ENCODE data around the gene ANKRD11. TPM values are rescaled to one million over a fixed set of nuclear protein-coding genes. Genes with fewer than 3 reads are reported as not detected.

Gene ANKRD11
- total RNA-seq, 1 donor from 2014 or later = 164 TPM

DNA sequence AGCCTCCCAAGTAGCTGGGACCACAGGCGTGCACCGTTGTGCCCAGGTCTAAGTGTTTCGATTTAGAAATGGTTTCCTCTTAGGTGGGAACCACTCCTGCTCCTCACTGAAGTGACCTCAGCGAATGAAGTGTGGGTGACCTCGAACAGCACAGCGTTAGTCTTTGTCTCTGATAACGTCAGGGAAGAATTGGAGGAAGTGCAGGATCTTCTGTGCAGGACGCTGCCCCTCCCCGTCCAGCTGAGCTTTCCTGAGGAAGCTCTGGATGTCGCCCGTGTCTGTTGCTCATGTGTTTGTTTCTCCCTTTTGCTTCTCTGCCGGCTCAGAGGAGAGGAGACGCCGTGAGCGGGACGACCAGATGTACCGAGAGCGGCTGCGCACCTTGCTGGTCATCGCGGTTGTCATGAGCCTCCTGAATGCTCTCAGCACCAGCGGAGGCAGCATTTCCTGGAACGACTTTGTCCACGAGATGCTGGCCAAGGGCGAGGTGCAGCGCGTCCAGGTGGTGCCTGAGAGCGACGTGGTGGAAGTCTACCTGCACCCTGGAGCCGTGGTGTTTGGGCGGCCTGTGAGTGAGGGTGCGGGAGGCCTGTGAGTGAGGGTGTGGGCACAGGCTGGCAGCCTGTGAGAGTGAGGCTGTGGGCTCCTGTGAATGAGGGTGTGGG lies 33.5 kb upstream of the ANKRD11 start:
- Mint-ChIP-seq H3K27me3 (ENCODE audit: low read depth) (no peaks in the 10 kb centered on the region), H3K4me3 (no peak overlapping the region), H3K36me3 (ENCODE audit: low read depth) (peaks cover 8% of the 10 kb centered on the region), H3K4me1 (no peaks in the 10 kb centered on the region), H3K9me3 (no peaks in the 10 kb centered on the region), H3K27ac (ENCODE audit: unreplicated experiment) (peak overlapping the region; percentile 35)
- no peak for DNase-seq (ENCODE audit: low read depth, low spot score)
- no peak for TF ChIP-seq CTCF (conservative IDR thresholded peaks at IDR 0.05)

- TF ChIP-seq CTCF (conservative IDR thresholded peaks at IDR 0.05) = no peak
- H3K27ac Mint-ChIP-seq (ENCODE audit: unreplicated experiment) = no peak overlapping the region
- no peak overlapping the region for H3K4me3 Mint-ChIP-seq
- H3K9me3 Mint-ChIP-seq = no peaks in the 10 kb centered on the region
- no peak for DNase-seq (ENCODE audit: low read depth, low spot score)
- H3K36me3 Mint-ChIP-seq (ENCODE audit: low read depth) = peaks cover 21% of the 10 kb centered on the region
- peaks cover 13% of the 10 kb centered on the region for H3K4me1 Mint-ChIP-seq
- no peaks in the 10 kb centered on the region for H3K27me3 Mint-ChIP-seq (ENCODE audit: low read depth)
Measured at GRCh38 chr16:89522287-89522686, 31.9 kb upstream of the ANKRD11 start.

- Mint-ChIP-seq H3K27me3 (ENCODE audit: low read depth) (no peaks in the 10 kb centered on the region), H3K9me3 (no peaks in the 10 kb centered on the region), H3K27ac (ENCODE audit: unreplicated experiment) (no peak overlapping the region), H3K36me3 (ENCODE audit: low read depth) (peaks cover 25% of the 10 kb centered on the region), H3K4me3 (no peak overlapping the region), H3K4me1 (peaks cover 20% of the 10 kb centered on the region)
- TF ChIP-seq CTCF (conservative IDR thresholded peaks at IDR 0.05) = no peak
- no peak for DNase-seq (ENCODE audit: low read depth, low spot score)
Measured at GRCh38 chr16:89519881-89520280, 29.5 kb upstream of the ANKRD11 start.

DNA sequence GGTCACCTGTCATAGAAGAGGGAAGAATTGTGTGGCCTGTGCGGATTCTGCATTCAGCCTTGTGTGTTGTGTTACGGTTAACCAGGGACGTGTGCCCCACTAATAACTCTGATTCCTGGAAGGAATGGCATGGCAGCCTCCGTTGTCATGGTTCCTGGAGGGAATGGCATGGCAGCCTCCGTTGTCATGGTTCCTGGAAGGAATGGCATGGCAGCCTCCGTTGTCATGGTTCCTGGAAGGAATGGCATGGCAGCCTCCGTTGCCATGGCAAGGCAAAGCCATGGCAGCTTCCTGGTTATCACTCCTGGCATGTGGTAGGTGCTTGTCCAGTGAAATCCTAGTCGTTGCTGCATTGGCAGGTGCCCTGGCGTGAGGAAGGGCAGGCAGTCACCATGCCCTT lies 26.8 kb upstream of the ANKRD11 start:
- no peaks in the 10 kb centered on the region for H3K9me3 Mint-ChIP-seq
- H3K4me1 Mint-ChIP-seq = peaks cover 20% of the 10 kb centered on the region
- peaks cover 26% of the 10 kb centered on the region for H3K36me3 Mint-ChIP-seq (ENCODE audit: low read depth)
- peak; percentile 67 for DNase-seq (ENCODE audit: low read depth, low spot score)
- no peak for TF ChIP-seq CTCF (conservative IDR thresholded peaks at IDR 0.05)
- H3K27me3 Mint-ChIP-seq (ENCODE audit: low read depth) = no peaks in the 10 kb centered on the region
- peak overlapping the region; percentile 68 for H3K4me3 Mint-ChIP-seq
- H3K27ac Mint-ChIP-seq (ENCODE audit: unreplicated experiment) = peak overlapping the region; percentile 90

GRCh38 chr16:89512453-89512852 lies 22.1 kb upstream of the ANKRD11 start:
- Mint-ChIP-seq H3K36me3 (ENCODE audit: low read depth) (peaks cover 11% of the 10 kb centered on the region), H3K4me1 (peaks cover 13% of the 10 kb centered on the region), H3K27me3 (ENCODE audit: low read depth) (no peaks in the 10 kb centered on the region), H3K4me3 (no peak overlapping the region), H3K9me3 (no peaks in the 10 kb centered on the region), H3K27ac (ENCODE audit: unreplicated experiment) (no peak overlapping the region)
- TF ChIP-seq CTCF (conservative IDR thresholded peaks at IDR 0.05) = no peak
- no peak for DNase-seq (ENCODE audit: low read depth, low spot score)
